GM23338 (cell line): ENCODE results near the gene GGTLC2. TPM values are rescaled to one million over a fixed set of nuclear protein-coding genes. Genes with fewer than 3 reads are reported as not detected.

Experiments
- ATAC-seq: fragments of 200-7000 bp; cut with Tn5 transposase; 3 replicates; pipeline ENCODE4 v1.9.1; 2020
- DNase-seq: peaks from one replicate; pipeline ENCODE4 v3.0.0-alpha.2; 2015; ENCODE audit warnings: low spot score
- H2AFZ ChIP-seq: fragments of 200-600 bp; sonication (generic); 2 replicates; pipeline ENCODE4 v1.8.0; 2016; ENCODE audit warnings: antibody characterized with exemption, mild to moderate bottlenecking, moderate library complexity
- H3F3A ChIP-seq: fragments of 200-600 bp; sonication (generic); replicated peaks from 2 replicates; pipeline ENCODE4 v1.8.0; 2017; ENCODE audit warnings: antibody characterized with exemption, mixed run types, low read depth
- H3K27ac ChIP-seq: fragments of 200-600 bp; sonication (generic); 2 replicates; pipeline ENCODE4 v1.6.1; 2016; ENCODE audit warnings: low read depth
- H3K27me3 ChIP-seq: fragments of 200-600 bp; sonication (generic); 2 replicates; pipeline ENCODE4 v1.8.0; 2016; ENCODE audit warnings: mild to moderate bottlenecking, mixed run types, moderate library complexity; ENCODE audit not compliant: insufficient read depth
- H3K36me3 ChIP-seq: fragments of 200-600 bp; sonication (generic); 2 replicates; pipeline ENCODE4 v1.8.0; 2016; ENCODE audit warnings: mild to moderate bottlenecking; ENCODE audit not compliant: insufficient read depth
- H3K4me1 ChIP-seq: fragments of 200-600 bp; sonication (generic); 2 replicates; pipeline ENCODE4 v1.8.0; 2016; ENCODE audit warnings: mild to moderate bottlenecking, moderate library complexity; ENCODE audit not compliant: insufficient read depth
- H3K4me2 ChIP-seq: fragments of 200-600 bp; sonication (generic); 2 replicates; pipeline ENCODE4 v1.7.1; 2017; ENCODE audit warnings: mixed run types
- H3K4me3 ChIP-seq: fragments of 200-600 bp; sonication (generic); 2 replicates; pipeline ENCODE4 v1.6.1; 2016; ENCODE audit warnings: mixed run types
- H3K79me2 ChIP-seq: fragments of 200-600 bp; sonication (generic); replicated peaks from 2 replicates; pipeline ENCODE4 v1.8.0; 2017; ENCODE audit warnings: mild to moderate bottlenecking; ENCODE audit not compliant: insufficient read depth
- H3K9me2 ChIP-seq: fragments of 200-600 bp; sonication (generic); 2 replicates; pipeline ENCODE4 v1.8.0; 2017; ENCODE audit not compliant: insufficient read depth
- H4K20me1 ChIP-seq: fragments of 200-600 bp; sonication (generic); replicated peaks from 2 replicates; pipeline ENCODE4 v1.8.0; 2017; ENCODE audit warnings: mild to moderate bottlenecking; ENCODE audit not compliant: insufficient read depth
- H3K27ac Mint-ChIP-seq: 2 replicates; pipeline ENCODE4 v1.8.0; 2020; ENCODE audit warnings: inconsistent platforms, mild to moderate bottlenecking, moderate library complexity, mixed read lengths
- H3K27me3 Mint-ChIP-seq: 3 replicates; pipeline ENCODE4 v1.8.0; 2022; ENCODE audit warnings: low read depth, mild to moderate bottlenecking, moderate library complexity, mixed read lengths, inconsistent platforms; ENCODE audit not compliant: insufficient read depth, poor library complexity
- H3K36me3 Mint-ChIP-seq: 3 replicates; pipeline ENCODE4 v1.8.0; 2021; ENCODE audit warnings: low read depth, mild to moderate bottlenecking, inconsistent platforms, moderate library complexity, mixed read lengths
- H3K4me1 Mint-ChIP-seq: 3 replicates; pipeline ENCODE4 v1.8.0; 2020; ENCODE audit warnings: mild to moderate bottlenecking, inconsistent platforms, mixed read lengths
- H3K4me3 Mint-ChIP-seq: 3 replicates; pipeline ENCODE4 v1.8.0; 2021; ENCODE audit warnings: moderate library complexity, mild to moderate bottlenecking, inconsistent platforms, mixed read lengths
- H3K9me3 Mint-ChIP-seq: 3 replicates; pipeline ENCODE4 v1.8.0; 2020; ENCODE audit warnings: moderate library complexity, mild to moderate bottlenecking, inconsistent platforms, mixed read lengths
- CREB1 ChIP-seq: fragments of 250-450 bp; sonication (Bioruptor Pico); IDR thresholded peaks from 2 replicates; pipeline ENCODE4 v1.5.0; 2020; ENCODE audit warnings: low read depth, mild to moderate bottlenecking, moderate library complexity
- EZH2 ChIP-seq: fragments of 200-600 bp; sonication (generic); IDR thresholded peaks from one replicate; pipeline ENCODE4 v1.8.0; 2017; ENCODE audit warnings: antibody characterized with exemption, mild to moderate bottlenecking, low read depth; ENCODE audit not compliant: unreplicated experiment
- EZH2phosphoT487 ChIP-seq: fragments of 200-600 bp; sonication (generic); IDR thresholded peaks from one replicate; pipeline ENCODE4 v1.8.1; 2018; ENCODE audit warnings: antibody characterized with exemption; ENCODE audit not compliant: unreplicated experiment
- NANOG ChIP-seq: IDR thresholded peaks from 2 replicates; pipeline ENCODE4 v1.6.1; 2016; ENCODE audit warnings: antibody characterized with exemption, borderline replicate concordance
- POLR2AphosphoS5 ChIP-seq: IDR thresholded peaks from 2 replicates; pipeline ENCODE4 v1.6.1; 2016; ENCODE audit warnings: antibody characterized with exemption, low read depth
- STAT1 ChIP-seq: IDR thresholded peaks from one replicate; pipeline ENCODE4 v1.6.1; 2016; ENCODE audit warnings: antibody characterized with exemption; ENCODE audit not compliant: unreplicated experiment
- polyA plus RNA-seq: library from polyadenylated mRNA; unstranded; fragments of >200 nt; fragmentation: Nextera tagmentation; extraction: Ambion mirVana; gene quantifications from 2 replicates; pipeline ENCODE4 v1.2.1, GENCODE V29; 2016
- total RNA-seq: library from RNA; depleted of rRNA; stranded (reverse); fragments of >200 nt; shearing (Covaris generic); gene quantifications from 2 replicates; pipeline ENCODE4 v1.2.3, GENCODE V29; 2014
- TF ChIP-seq, protein P1 (sequence below), 2 experiments: fragments of 200-600 bp in 1 of 2; sonication (generic) in 1 of 2; conservative IDR thresholded peaks; 2 replicates each; pipeline versions ENCODE4 v1.5.1 to v1.6.1; 2016 to 2017; ENCODE audit warnings: antibody characterized with exemption in 2 of 2, low read depth in 2 of 2, mild to moderate bottlenecking in 2 of 2, moderate library complexity in 1 of 2
- TF ChIP-seq, protein P2 (sequence below): IDR thresholded peaks from one replicate; pipeline ENCODE4 v1.6.1; 2018; ENCODE audit warnings: antibody characterized with exemption; ENCODE audit not compliant: unreplicated experiment
- TF ChIP-seq, protein P3 (sequence below): IDR thresholded peaks from 2 replicates; pipeline ENCODE4 v1.6.1; 2016; ENCODE audit warnings: antibody characterized with exemption
- TF ChIP-seq, protein P4 (sequence below): fragments of 250-450 bp; sonication (Bioruptor Pico); IDR thresholded peaks from 2 replicates; pipeline ENCODE4 v1.5.0; 2020; ENCODE audit warnings: mild to moderate bottlenecking, moderate library complexity

Gene GGTLC2
- total and polyA plus RNA-seq, 2 experiments from 2014 or later: not detected

DNA sequence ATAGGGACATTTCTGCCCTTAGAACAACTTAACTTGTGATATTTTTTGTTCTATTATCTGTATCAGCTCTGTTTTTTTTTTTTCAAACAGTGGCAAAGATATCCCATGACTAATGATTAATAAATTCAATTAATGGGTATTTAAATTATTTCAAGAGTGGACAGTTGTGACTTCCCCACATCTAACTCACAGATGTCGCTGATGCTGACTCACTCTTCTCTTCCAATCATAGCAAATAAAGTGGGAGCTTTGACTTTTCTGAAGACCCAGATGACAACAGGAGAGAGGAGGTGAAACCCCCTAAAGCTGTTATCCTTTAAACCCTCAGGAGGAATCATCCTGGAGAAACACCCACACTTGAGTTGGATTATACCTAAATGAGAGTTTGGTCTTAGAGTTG is 27.1 kb downstream of the GGTLC2 start (continued):
- TF ChIP-seq, protein P1, sequence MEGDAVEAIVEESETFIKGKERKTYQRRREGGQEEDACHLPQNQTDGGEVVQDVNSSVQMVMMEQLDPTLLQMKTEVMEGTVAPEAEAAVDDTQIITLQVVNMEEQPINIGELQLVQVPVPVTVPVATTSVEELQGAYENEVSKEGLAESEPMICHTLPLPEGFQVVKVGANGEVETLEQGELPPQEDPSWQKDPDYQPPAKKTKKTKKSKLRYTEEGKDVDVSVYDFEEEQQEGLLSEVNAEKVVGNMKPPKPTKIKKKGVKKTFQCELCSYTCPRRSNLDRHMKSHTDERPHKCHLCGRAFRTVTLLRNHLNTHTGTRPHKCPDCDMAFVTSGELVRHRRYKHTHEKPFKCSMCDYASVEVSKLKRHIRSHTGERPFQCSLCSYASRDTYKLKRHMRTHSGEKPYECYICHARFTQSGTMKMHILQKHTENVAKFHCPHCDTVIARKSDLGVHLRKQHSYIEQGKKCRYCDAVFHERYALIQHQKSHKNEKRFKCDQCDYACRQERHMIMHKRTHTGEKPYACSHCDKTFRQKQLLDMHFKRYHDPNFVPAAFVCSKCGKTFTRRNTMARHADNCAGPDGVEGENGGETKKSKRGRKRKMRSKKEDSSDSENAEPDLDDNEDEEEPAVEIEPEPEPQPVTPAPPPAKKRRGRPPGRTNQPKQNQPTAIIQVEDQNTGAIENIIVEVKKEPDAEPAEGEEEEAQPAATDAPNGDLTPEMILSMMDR (conservative IDR thresholded peaks at IDR 0.05; ENCODE audit: low read depth in 2 of 2): no peak
- TF ChIP-seq CREB1: no peak
- TF ChIP-seq, protein P2, sequence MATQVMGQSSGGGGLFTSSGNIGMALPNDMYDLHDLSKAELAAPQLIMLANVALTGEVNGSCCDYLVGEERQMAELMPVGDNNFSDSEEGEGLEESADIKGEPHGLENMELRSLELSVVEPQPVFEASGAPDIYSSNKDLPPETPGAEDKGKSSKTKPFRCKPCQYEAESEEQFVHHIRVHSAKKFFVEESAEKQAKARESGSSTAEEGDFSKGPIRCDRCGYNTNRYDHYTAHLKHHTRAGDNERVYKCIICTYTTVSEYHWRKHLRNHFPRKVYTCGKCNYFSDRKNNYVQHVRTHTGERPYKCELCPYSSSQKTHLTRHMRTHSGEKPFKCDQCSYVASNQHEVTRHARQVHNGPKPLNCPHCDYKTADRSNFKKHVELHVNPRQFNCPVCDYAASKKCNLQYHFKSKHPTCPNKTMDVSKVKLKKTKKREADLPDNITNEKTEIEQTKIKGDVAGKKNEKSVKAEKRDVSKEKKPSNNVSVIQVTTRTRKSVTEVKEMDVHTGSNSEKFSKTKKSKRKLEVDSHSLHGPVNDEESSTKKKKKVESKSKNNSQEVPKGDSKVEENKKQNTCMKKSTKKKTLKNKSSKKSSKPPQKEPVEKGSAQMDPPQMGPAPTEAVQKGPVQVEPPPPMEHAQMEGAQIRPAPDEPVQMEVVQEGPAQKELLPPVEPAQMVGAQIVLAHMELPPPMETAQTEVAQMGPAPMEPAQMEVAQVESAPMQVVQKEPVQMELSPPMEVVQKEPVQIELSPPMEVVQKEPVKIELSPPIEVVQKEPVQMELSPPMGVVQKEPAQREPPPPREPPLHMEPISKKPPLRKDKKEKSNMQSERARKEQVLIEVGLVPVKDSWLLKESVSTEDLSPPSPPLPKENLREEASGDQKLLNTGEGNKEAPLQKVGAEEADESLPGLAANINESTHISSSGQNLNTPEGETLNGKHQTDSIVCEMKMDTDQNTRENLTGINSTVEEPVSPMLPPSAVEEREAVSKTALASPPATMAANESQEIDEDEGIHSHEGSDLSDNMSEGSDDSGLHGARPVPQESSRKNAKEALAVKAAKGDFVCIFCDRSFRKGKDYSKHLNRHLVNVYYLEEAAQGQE: no peak
- TF ChIP-seq EZH2phosphoT487: no peak
- TF ChIP-seq POLR2AphosphoS5: no peak
- no peak for TF ChIP-seq EZH2

DNA sequence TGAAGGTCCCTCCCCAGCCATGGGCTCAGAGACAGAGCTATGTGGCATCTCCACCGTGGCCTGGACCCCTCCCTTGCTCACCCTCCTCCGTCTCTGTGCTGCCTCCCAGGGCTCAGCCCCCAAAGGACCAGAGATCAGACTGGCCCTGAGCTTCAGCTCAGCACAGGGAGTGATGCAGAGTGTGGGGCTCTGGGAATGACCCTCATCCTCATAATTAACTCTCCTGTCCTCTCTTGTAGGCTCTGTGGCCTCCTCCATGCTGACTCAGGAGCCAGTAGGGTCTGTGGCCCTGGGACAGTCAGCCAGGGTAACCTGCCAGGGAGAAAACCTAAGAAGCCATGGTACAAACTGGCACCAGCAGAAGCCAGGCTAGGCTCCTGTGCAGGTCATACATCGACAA is 28.7 kb downstream of the GGTLC2 start:
- Histone ChIP-seq H3F3A (no peaks in the 10 kb centered on the region), H3K27me3 (peaks cover 100% of the 10 kb centered on the region), H3K4me1 (no peaks in the 10 kb centered on the region), H3K4me3 (no peak overlapping the region), H3K79me2 (no peaks in the 10 kb centered on the region), H4K20me1 (no peaks in the 10 kb centered on the region), H3K4me2 (no peak overlapping the region), H3K27ac (no peak overlapping the region), H3K36me3 (no peaks in the 10 kb centered on the region), H3K9me2 (no peaks in the 10 kb centered on the region; the same call in 1 of the 2 replicates), H2AFZ (no peak overlapping the region)
- Mint-ChIP-seq H3K4me1 (no peaks in the 10 kb centered on the region), H3K9me3 (peaks cover 15% of the 10 kb centered on the region), H3K27me3 (peaks cover 79% of the 10 kb centered on the region), H3K36me3 (no peaks in the 10 kb centered on the region), H3K4me3 (no peak overlapping the region), H3K27ac (no peak overlapping the region)
- ATAC-seq (no peak), DNase-seq (no peak)
- TF ChIP-seq STAT1 (no peak), EZH2phosphoT487 (no peak), POLR2AphosphoS5 (no peak), NANOG (no peak)
- TF ChIP-seq, protein P3, sequence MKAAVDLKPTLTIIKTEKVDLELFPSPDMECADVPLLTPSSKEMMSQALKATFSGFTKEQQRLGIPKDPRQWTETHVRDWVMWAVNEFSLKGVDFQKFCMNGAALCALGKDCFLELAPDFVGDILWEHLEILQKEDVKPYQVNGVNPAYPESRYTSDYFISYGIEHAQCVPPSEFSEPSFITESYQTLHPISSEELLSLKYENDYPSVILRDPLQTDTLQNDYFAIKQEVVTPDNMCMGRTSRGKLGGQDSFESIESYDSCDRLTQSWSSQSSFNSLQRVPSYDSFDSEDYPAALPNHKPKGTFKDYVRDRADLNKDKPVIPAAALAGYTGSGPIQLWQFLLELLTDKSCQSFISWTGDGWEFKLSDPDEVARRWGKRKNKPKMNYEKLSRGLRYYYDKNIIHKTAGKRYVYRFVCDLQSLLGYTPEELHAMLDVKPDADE: no peak
- TF ChIP-seq, protein P4, sequence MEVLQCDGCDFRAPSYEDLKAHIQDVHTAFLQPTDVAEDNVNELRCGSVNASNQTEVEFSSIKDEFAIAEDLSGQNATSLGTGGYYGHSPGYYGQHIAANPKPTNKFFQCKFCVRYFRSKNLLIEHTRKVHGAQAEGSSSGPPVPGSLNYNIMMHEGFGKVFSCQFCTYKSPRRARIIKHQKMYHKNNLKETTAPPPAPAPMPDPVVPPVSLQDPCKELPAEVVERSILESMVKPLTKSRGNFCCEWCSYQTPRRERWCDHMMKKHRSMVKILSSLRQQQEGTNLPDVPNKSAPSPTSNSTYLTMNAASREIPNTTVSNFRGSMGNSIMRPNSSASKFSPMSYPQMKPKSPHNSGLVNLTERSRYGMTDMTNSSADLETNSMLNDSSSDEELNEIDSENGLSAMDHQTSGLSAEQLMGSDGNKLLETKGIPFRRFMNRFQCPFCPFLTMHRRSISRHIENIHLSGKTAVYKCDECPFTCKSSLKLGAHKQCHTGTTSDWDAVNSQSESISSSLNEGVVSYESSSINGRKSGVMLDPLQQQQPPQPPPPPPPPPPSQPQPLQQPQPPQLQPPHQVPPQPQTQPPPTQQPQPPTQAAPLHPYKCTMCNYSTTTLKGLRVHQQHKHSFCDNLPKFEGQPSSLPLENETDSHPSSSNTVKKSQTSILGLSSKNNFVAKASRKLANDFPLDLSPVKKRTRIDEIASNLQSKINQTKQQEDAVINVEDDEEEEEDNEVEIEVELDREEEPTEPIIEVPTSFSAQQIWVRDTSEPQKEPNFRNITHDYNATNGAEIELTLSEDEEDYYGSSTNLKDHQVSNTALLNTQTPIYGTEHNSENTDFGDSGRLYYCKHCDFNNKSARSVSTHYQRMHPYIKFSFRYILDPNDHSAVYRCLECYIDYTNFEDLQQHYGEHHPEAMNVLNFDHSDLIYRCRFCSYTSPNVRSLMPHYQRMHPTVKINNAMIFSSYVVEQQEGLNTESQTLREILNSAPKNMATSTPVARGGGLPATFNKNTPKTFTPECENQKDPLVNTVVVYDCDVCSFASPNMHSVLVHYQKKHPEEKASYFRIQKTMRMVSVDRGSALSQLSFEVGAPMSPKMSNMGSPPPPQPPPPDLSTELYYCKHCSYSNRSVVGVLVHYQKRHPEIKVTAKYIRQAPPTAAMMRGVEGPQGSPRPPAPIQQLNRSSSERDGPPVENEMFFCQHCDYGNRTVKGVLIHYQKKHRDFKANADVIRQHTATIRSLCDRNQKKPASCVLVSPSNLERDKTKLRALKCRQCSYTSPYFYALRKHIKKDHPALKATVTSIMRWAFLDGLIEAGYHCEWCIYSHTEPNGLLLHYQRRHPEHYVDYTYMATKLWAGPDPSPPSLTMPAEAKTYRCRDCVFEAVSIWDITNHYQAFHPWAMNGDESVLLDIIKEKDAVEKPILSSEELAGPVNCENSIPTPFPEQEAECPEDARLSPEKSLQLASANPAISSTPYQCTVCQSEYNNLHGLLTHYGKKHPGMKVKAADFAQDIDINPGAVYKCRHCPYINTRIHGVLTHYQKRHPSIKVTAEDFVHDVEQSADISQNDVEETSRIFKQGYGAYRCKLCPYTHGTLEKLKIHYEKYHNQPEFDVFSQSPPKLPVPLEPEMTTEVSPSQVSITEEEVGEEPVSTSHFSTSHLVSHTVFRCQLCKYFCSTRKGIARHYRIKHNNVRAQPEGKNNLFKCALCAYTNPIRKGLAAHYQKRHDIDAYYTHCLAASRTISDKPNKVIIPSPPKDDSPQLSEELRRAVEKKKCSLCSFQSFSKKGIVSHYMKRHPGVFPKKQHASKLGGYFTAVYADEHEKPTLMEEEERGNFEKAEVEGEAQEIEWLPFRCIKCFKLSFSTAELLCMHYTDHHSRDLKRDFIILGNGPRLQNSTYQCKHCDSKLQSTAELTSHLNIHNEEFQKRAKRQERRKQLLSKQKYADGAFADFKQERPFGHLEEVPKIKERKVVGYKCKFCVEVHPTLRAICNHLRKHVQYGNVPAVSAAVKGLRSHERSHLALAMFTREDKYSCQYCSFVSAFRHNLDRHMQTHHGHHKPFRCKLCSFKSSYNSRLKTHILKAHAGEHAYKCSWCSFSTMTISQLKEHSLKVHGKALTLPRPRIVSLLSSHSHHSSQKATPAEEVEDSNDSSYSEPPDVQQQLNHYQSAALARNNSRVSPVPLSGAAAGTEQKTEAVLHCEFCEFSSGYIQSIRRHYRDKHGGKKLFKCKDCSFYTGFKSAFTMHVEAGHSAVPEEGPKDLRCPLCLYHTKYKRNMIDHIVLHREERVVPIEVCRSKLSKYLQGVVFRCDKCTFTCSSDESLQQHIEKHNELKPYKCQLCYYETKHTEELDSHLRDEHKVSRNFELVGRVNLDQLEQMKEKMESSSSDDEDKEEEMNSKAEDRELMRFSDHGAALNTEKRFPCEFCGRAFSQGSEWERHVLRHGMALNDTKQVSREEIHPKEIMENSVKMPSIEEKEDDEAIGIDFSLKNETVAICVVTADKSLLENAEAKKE: no peak
- TF ChIP-seq, protein P1 (conservative IDR thresholded peaks at IDR 0.05; ENCODE audit: low read depth in 2 of 2): no peak
